Activated CD4-positive, alpha-beta T cell treated with anti-CD3 and anti-CD28 coated beads, Interleukin-2, amount 50 U/mL, for 4 hours (primary cell): ENCODE results near the gene CHCHD1.
"Not testable (repeated sequence)": the region's sequence is repeated elsewhere in the genome, so short reads cannot be mapped to it uniquely, and the experiment has no call there.

Source experiments
- DNase-seq, 2 experiments: peaks; one replicate each; pipeline ENCODE4 v3.0.0-alpha.2; 2020

CHCHD1 gene

DNA sequence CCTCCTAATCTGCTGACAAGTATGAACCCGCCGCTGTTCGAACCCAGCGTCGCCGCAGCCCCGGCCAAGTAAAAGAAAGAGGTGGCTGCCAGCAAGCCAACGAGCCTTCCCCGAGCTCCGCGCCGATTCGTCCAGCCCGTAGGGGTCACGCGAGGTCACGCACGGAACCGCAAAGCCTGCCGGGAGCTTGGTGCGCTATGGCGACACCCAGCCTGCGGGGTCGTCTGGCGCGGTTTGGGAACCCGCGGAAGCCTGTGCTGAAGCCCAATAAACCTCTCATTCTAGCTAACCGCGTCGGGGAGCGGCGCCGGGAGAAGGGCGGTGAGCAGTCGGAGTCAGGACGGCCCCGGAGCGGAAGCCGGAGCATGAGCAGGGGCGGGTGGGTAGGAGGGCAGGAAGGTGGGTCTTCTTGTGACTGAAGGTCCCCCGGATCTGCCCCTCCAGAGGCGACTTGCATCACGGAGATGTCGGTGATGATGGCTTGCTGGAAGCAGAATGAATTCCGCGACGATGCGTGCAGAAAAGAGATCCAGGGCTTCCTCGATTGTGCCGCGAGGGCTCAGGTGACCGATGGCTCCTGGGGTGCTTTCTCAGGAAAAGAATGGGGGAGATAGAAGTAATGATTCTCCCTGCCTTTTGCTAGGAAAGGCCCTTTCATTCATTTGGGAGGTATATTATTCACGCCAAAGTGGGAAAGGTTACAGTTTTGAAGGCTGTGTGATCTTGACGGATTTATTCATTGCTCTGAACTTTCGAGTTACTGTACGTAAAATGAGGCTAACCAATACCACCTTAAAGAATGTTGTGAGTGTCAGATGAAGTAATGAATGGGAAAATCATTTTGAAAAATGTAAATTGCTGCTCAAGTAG lies at the start of gene CHCHD1:
Gene CHCHD1 (plus strand): TSS at position 170 of the 870 bp plus-strand sequence. CDS start 28 bp downstream, at position 198.
- DNase-seq: peak; percentile 88 to 90

- no peak for DNase-seq
These were observed 49.4 kb upstream of the CHCHD1 start for GRCh38 chr10:73732426-73732825.

DNA sequence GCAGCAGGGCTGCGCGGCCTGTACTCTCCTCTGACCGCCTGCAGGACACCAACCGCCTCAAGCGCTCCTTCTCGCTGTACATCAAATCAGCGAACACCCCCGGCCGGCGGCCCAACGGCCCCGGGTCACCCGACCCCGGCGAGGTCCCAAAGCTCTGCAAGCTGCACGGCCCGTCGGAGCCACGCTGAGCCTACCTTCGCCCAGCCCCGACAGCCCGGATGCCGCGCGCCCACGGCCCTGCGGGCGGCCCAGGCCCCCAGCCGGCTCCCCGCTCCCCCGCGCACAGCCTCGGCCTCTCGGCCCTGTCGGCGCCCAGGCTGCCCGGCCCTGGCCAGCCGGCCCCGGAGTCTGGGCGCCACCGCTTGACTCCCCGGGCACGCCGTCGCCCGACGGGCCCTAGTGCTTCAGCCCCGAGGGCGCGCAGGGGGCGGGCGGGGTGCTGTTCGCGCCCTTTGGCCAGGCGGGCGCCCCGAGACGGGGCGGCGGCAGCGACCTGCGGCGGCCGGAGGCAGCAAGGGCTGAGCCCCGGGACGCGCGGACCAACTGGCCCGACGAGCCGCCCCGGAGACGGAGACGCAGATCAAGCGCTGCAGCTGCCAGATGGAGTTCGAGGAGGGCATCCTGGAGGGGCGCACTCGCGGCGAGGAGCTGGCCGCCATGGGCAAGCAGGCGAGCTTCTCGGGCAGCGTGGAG lies 48.8 kb upstream of the CHCHD1 start:
- DNase-seq: no peak

- no peak for DNase-seq
These were observed 47.7 kb upstream of the CHCHD1 start for GRCh38 chr10:73734028-73734720.

GRCh38 chr10:73734796-73735305 lies 47.0 kb upstream of the CHCHD1 start:
- DNase-seq: no peak

GRCh38 chr10:73740501-73741254 lies 41.2 kb upstream of the CHCHD1 start:
- not testable (repeated sequence) for DNase-seq

DNA sequence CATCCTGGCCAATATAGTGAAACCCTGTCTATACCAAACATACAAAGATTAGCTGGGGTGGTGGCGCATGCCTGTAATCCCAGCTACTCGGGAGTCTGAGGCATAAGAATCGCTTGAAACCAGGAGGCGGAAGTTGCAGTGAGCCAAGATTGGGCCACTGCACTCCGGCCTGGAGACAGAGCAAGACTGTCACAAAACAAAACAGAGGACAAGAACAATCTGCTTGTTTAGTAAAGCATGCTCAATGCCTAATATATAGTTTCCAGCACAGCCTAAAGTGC lies 39.5 kb upstream of the CHCHD1 start:
- no peak for DNase-seq

- DNase-seq: no peak
These were observed 38.4 kb upstream of the CHCHD1 start for GRCh38 chr10:73743327-73743904.

- DNase-seq: peak; percentile 93 to 94
These were observed 37.8 kb upstream of the CHCHD1 start, which contains the start of gene SEC24C for GRCh38 chr10:73743905-73744663. Gene SEC24C (plus strand): TSS chr10:73744372. CDS start chr10:73746833, 2,461 bp downstream.

- DNase-seq: peak; percentile 52 to 54
These were observed 37.2 kb upstream of the CHCHD1 start for GRCh38 chr10:73744664-73744975.

DNA sequence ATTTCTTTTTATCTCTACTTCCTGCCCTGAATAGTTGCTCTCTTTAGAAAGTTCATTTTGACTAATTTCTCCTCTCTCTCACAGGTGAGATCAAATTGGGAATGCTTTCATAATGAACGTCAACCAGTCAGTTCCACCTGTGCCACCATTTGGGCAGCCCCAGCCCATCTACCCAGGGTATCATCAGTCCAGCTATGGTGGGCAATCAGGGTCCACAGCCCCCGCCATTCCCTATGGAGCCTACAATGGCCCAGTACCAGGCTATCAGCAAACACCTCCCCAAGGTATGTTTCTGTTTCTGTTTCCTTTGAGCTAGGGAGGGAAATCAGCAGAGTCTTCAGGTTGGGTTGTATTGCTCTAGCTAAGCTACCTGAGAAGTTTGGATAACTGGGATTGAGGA lies 35.1 kb upstream of the CHCHD1 start:
- DNase-seq: no peak

DNA sequence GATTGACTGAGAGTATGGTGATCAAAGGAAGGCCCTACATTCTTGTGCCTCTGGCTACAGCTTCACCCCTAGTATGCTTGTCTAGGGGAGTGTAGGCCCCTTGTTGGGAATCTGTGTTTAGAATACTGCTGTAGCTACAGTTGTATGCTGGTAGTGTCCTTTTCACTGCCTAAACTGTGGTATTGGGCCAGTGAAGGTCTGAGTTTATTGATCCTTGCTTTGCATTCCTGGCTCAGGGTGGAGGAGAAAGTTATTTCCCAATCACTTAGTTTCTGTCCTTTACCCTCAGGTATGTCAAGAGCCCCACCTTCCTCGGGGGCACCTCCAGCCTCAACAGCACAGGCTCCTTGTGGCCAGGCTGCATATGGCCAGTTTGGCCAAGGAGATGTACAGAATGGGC lies 31.0 kb upstream of the CHCHD1 start:
- no peak for DNase-seq

DNA sequence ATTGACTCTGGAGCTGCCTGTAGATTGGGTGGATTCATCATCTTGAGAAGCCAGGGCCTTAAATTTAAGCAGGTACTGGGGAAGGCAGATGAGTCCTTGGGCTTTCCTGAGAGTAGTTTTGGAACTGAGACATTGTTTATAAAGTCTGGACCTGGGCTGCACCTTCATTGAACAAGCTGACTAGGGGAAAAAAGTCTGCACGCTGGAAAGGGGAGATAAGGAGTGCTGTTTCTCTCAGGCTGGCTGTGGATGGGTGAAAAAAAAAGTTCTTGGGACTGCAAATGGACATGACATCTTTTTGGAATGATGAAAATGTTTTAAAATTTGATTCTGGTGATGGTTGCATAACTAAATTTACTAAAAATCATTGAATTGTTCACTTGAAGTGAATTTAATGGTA lies 25.7 kb upstream of the CHCHD1 start:
- DNase-seq: no peak

DNA sequence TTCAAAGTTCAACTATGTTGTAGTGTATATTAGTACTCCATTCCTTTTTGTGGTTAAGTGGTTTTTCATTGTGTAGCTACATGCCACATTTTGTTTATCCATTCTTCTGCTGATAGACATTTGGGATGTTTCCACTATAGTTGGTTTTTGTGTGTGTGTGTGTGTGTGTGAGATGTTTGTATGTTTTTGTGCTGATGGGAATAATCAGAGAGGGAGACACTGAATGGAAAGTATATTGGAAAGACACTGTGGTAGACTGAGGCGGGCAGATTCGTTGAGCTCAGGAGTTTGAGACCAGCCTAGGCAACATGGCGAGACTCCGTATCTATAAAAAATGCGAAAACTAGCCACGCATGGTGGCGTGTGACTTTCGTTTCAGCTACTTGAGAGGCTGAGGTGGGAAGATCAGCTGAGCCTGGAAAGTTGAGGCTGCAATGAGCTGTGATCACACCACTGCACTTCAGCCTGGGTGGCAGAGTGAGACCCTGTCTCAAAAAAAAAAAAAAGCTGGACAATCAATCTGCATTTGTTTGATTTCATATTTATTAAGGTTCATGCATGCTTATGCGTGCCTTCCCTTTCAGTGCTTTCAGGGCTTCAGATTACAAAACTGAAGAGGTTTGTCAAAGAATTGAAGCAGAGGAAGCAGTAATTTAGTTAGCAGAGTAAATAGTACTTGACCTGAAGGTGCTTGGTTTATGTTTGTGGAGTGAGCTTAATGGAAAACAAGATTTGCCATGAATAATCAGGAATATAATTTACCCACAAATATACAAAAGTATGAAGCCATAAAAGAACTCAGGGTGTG lies 22.9 kb upstream of the CHCHD1 start:
- DNase-seq: no peak

GRCh38 chr10:73759512-73760115 lies 22.2 kb upstream of the CHCHD1 start:
- DNase-seq: no peak

DNA sequence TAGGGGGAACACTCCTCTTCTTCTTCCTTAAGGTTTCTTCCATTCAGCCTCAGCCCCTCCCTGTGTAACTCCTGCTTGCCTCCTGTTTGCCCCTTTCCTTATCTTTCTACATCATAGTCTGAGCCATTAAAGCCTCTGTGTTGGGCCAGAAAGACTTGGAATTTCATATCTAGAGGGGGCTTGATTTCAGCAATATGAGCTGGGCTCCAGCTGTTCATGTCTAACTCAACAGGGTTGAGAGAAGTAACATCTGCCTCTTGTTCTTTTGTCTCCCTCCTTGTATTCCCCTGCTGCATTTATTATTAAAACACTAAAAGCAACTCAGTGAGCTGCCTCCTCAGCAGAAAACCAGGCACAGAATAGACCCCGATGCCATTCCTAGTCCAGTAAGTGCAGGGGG lies 20.1 kb upstream of the CHCHD1 start:
- no peak for DNase-seq

- DNase-seq: no peak
These were observed 18.9 kb upstream of the CHCHD1 start for GRCh38 chr10:73762915-73763314.

DNA sequence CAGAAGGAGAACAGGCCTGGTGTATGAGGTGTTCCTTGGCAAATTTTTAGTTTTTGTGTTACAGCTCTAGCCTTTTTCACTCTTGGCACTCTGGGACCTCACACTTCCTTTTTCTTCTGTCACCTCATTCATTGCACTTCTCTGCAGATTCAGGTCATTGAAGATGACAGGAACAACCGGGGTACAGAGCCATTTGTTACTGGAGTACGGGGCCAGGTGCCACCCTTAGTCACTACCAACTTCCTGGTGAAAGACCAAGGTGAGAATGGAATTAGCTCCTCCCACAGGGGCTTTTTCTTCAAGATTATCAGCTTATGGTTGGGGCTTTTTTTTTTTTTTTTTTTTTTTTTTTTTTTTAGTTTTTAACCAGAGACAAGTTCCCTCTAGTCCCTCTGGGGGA lies 18.5 kb upstream of the CHCHD1 start:
- DNase-seq: no peak

- no peak for DNase-seq
These were observed 16.8 kb upstream of the CHCHD1 start for GRCh38 chr10:73765066-73765465.

GRCh38 chr10:73768881-73769280 lies 13.0 kb upstream of the CHCHD1 start:
- DNase-seq: peak; percentile 69 to 73
